Liver (tissue), 3 donors: ENCODE results near the gene NLRP6.

Experiments
- ATF3 ChIP-seq: IDR thresholded peaks from 2 replicates; pipeline ENCODE4 v1.6.1; 2016; ENCODE audit warnings: antibody characterized with exemption
- CTCF ChIP-seq: fragments of 150-350 bp; IDR thresholded peaks from 2 replicates; pipeline ENCODE4 v1.5.1; 2017; ENCODE audit warnings: improper control_type of control experiment, low read depth, low read length; ENCODE audit not compliant: missing input control
- EGR1 ChIP-seq, 2 donors: IDR thresholded peaks; 2 replicates each; pipeline ENCODE4 v1.6.1; 2016 to 2018; ENCODE audit warnings: antibody characterized with exemption in 2 of 2, low read depth in 2 of 2
- FOXA1 ChIP-seq: IDR thresholded peaks from 2 replicates; pipeline ENCODE4 v1.6.1; 2016; ENCODE audit warnings: antibody characterized with exemption
- HNF4A ChIP-seq, 2 donors: conservative IDR thresholded peaks; 2 replicates each; pipeline ENCODE4 v1.6.1; 2016; ENCODE audit warnings: antibody characterized with exemption in 2 of 2, mild to moderate bottlenecking in 2 of 2
- HNF4G ChIP-seq: IDR thresholded peaks from 2 replicates; pipeline ENCODE4 v1.6.1; 2016; ENCODE audit warnings: antibody characterized with exemption
- JUND ChIP-seq, 2 donors: IDR thresholded peaks; 2 replicates each; pipeline ENCODE4 v1.6.1; 2016; ENCODE audit warnings: antibody characterized with exemption in 2 of 2
- MAX ChIP-seq: IDR thresholded peaks from 2 replicates; pipeline ENCODE4 v1.6.1; 2016; ENCODE audit warnings: antibody characterized with exemption
- RAD21 ChIP-seq, 2 donors: IDR thresholded peaks; 2 replicates each; pipeline ENCODE4 v1.6.1; 2016; ENCODE audit warnings: antibody characterized with exemption in 2 of 2, mild to moderate bottlenecking in 2 of 2
- REST ChIP-seq: IDR thresholded peaks from 2 replicates; pipeline ENCODE4 v1.6.1; 2016; ENCODE audit warnings: antibody characterized with exemption, mild to moderate bottlenecking
- SP1 ChIP-seq: IDR thresholded peaks from 2 replicates; pipeline ENCODE4 v1.6.1; 2018; ENCODE audit warnings: antibody characterized with exemption, mild to moderate bottlenecking
- TAF1 ChIP-seq: conservative IDR thresholded peaks from 2 replicates; pipeline ENCODE4 v1.6.1; 2016; ENCODE audit warnings: antibody characterized with exemption, mild to moderate bottlenecking
- YY1 ChIP-seq: IDR thresholded peaks from 2 replicates; pipeline ENCODE4 v1.6.1; 2016; ENCODE audit warnings: antibody characterized with exemption, mild to moderate bottlenecking
- ZBTB33 ChIP-seq: IDR thresholded peaks from 2 replicates; pipeline ENCODE4 v1.6.1; 2016; ENCODE audit warnings: antibody characterized with exemption
- donor health status: healthy.
- donor health status: healthy.

- TF ChIP-seq CTCF (no peak), MAX (no peak), TAF1 (no peak), ZBTB33 (no peak), HNF4G (no peak), ATF3 (no peak), JUND (IDR thresholded peaks at IDR 0.05) (no peak), HNF4A (conservative IDR thresholded peaks at IDR 0.05) (no peak), FOXA1 (no peak), EGR1 (IDR thresholded peaks at IDR 0.05; ENCODE audit: low read depth in 2 of 2) (no peak), YY1 (no peak), RAD21 (IDR thresholded peaks at IDR 0.05) (no peak), SP1 (no peak), REST (no peak)
These were observed 24.9 kb upstream of the NLRP6 start for GRCh38 chr11:253160-253885.
